CD4-positive, alpha-beta T cell treated with Interleukin-21 for 1 hour (primary cell): ENCODE results near the gene PLCG2.

Source experiments
- DNase-seq: peaks from one replicate; pipeline ENCODE4 v3.0.0-alpha.2; 2020

Gene PLCG2

GRCh38 chr16:81817296-81817695 lies 38.2 kb downstream of the PLCG2 start:
- DNase-seq = peak; percentile 42

GRCh38 chr16:81817789-81818567 lies 38.9 kb downstream of the PLCG2 start:
- DNase-seq = peak; percentile 46

- DNase-seq = no peak
Observed at GRCh38 chr16:81818568-81818896, 39.4 kb downstream of the PLCG2 start.

GRCh38 chr16:81818905-81819304 lies 39.8 kb downstream of the PLCG2 start:
- no peak for DNase-seq

GRCh38 chr16:81821436-81822128 lies 42.5 kb downstream of the PLCG2 start:
- DNase-seq = no peak

GRCh38 chr16:81823111-81823510 lies 44.0 kb downstream of the PLCG2 start:
- no peak for DNase-seq

GRCh38 chr16:81823734-81824133 lies 44.6 kb downstream of the PLCG2 start:
- DNase-seq = no peak

- DNase-seq = no peak
Observed at GRCh38 chr16:81826523-81826922, 47.4 kb downstream of the PLCG2 start.

GRCh38 chr16:81830845-81831540 lies 51.9 kb downstream of the PLCG2 start:
- DNase-seq = no peak

GRCh38 chr16:81831722-81832126 lies 52.6 kb downstream of the PLCG2 start:
- DNase-seq = peak; percentile 61

- no peak for DNase-seq
Observed at GRCh38 chr16:81832801-81833547, 53.9 kb downstream of the PLCG2 start.

- no peak for DNase-seq
Observed at GRCh38 chr16:81833751-81834150, 54.7 kb downstream of the PLCG2 start.

- no peak for DNase-seq
Observed at GRCh38 chr16:81834868-81835267, 55.8 kb downstream of the PLCG2 start.

GRCh38 chr16:81836279-81837054 lies 57.4 kb downstream of the PLCG2 start:
- DNase-seq = no peak

- no peak for DNase-seq
Observed at GRCh38 chr16:81837312-81837751, 58.2 kb downstream of the PLCG2 start.

GRCh38 chr16:81838794-81839193 lies 59.7 kb downstream of the PLCG2 start:
- DNase-seq = no peak

- peak; percentile 57 for DNase-seq
Observed at GRCh38 chr16:81841722-81842121, 62.6 kb downstream of the PLCG2 start.

- DNase-seq = peak; percentile 17
Observed at GRCh38 chr16:81842564-81843242, 63.6 kb downstream of the PLCG2 start.

GRCh38 chr16:81843243-81843582 lies 64.1 kb downstream of the PLCG2 start:
- no peak for DNase-seq

GRCh38 chr16:81843683-81844082 lies 64.6 kb downstream of the PLCG2 start:
- peak; percentile 27 for DNase-seq

GRCh38 chr16:81846105-81846504 lies 67.0 kb downstream of the PLCG2 start:
- no peak for DNase-seq
